ENCODE measurements around the gene NPPA.

Gene NPPA

GRCh38 chr1:11836955-11837766, 10.4 kb downstream of the NPPA start:
- no peak overlapping the region for H3K27ac ChIP-seq
- no peak overlapping the region for H3K4me3 ChIP-seq
- no peaks in the 10 kb centered on the region for H3K27me3 ChIP-seq
- H3K4me1 ChIP-seq: peaks cover 28% of the 10 kb centered on the region
- no peak for TF ChIP-seq Cebpa-rat (IDR thresholded peaks at IDR 0.05)
- H3K4me2 ChIP-seq: no peak overlapping the region
- H3K9ac ChIP-seq: no peak overlapping the region
- peaks cover 85% of the 10 kb centered on the region for H3K36me3 ChIP-seq
- peaks cover 15% of the 10 kb centered on the region for H4K20me1 ChIP-seq
- H3K9me3 ChIP-seq: no peaks in the 10 kb centered on the region

GRCh38 chr1:11835441-11836225, 11.9 kb downstream of the NPPA start:
- no peak overlapping the region for H3K4me2 ChIP-seq
- no peak for TF ChIP-seq Cebpa-rat (IDR thresholded peaks at IDR 0.05)
- no peak overlapping the region for H3K27ac ChIP-seq
- no peak overlapping the region for H3K4me3 ChIP-seq
- no peaks in the 10 kb centered on the region for H3K9me3 ChIP-seq
- H3K9ac ChIP-seq: no peak overlapping the region
- no peaks in the 10 kb centered on the region for H3K27me3 ChIP-seq
- peaks cover 100% of the 10 kb centered on the region for H3K36me3 ChIP-seq
- peaks cover 11% of the 10 kb centered on the region; the same call in 1 of the 2 replicates for H4K20me1 ChIP-seq
- H3K4me1 ChIP-seq: peaks cover 13% of the 10 kb centered on the region

- H3K4me1 ChIP-seq: no peaks in the 10 kb centered on the region
- H3K4me2 ChIP-seq: no peak overlapping the region
- H3K36me3 ChIP-seq: peaks cover 99% of the 10 kb centered on the region
- H3K27me3 ChIP-seq: no peaks in the 10 kb centered on the region
- no peak overlapping the region for H3K27ac ChIP-seq
- H4K20me1 ChIP-seq: peaks cover 11% of the 10 kb centered on the region; the same call in 1 of the 2 replicates
- no peak overlapping the region for H3K9ac ChIP-seq
- H3K9me3 ChIP-seq: no peaks in the 10 kb centered on the region
- TF ChIP-seq Cebpa-rat (IDR thresholded peaks at IDR 0.05): no peak
- no peak overlapping the region for H3K4me3 ChIP-seq
Measured at GRCh38 chr1:11833900-11834299, 13.7 kb downstream of the NPPA start.

GRCh38 chr1:11833497-11833896, 14.1 kb downstream of the NPPA start:
- no peak for TF ChIP-seq Cebpa-rat (IDR thresholded peaks at IDR 0.05)
- H3K9me3 ChIP-seq: no peaks in the 10 kb centered on the region
- no peak overlapping the region for H3K9ac ChIP-seq
- no peak overlapping the region for H3K4me2 ChIP-seq
- peaks cover 11% of the 10 kb centered on the region; the same call in 1 of the 2 replicates for H4K20me1 ChIP-seq
- no peaks in the 10 kb centered on the region for H3K4me1 ChIP-seq
- H3K36me3 ChIP-seq: peaks cover 99% of the 10 kb centered on the region
- no peak overlapping the region for H3K4me3 ChIP-seq
- no peak overlapping the region for H3K27ac ChIP-seq
- H3K27me3 ChIP-seq: no peaks in the 10 kb centered on the region

- no peak for TF ChIP-seq Cebpa-rat (IDR thresholded peaks at IDR 0.05)
- H3K36me3 ChIP-seq: peaks cover 99% of the 10 kb centered on the region
- H3K4me3 ChIP-seq: no peak overlapping the region
- H3K9me3 ChIP-seq: no peaks in the 10 kb centered on the region
- H3K9ac ChIP-seq: no peak overlapping the region
- 0 out of 2 replicates have a peak, but pooled peaks cover 7% of the 10 kb centered on the region for H4K20me1 ChIP-seq
- H3K4me2 ChIP-seq: no peak overlapping the region
- no peaks in the 10 kb centered on the region for H3K4me1 ChIP-seq
- no peak overlapping the region for H3K27ac ChIP-seq
- no peaks in the 10 kb centered on the region for H3K27me3 ChIP-seq
Measured at GRCh38 chr1:11831945-11832725, 15.4 kb downstream of the NPPA start.

GRCh38 chr1:11828511-11828910, 19.1 kb downstream of the NPPA start:
- Histone ChIP-seq H3K9ac (no peak overlapping the region), H4K20me1 (0 out of 2 replicates have a peak, but pooled peaks cover 7% of the 10 kb centered on the region), H3K4me3 (no peak overlapping the region), H3K9me3 (no peaks in the 10 kb centered on the region), H3K4me1 (no peaks in the 10 kb centered on the region), H3K36me3 (peaks cover 99% of the 10 kb centered on the region), H3K27ac (no peak overlapping the region), H3K27me3 (no peaks in the 10 kb centered on the region), H3K4me2 (no peak overlapping the region)
- TF ChIP-seq Cebpa-rat (IDR thresholded peaks at IDR 0.05): no peak

GRCh38 chr1:11826946-11827345, 20.6 kb downstream of the NPPA start:
- Histone ChIP-seq H3K36me3 (peaks cover 98% of the 10 kb centered on the region), H3K9me3 (no peaks in the 10 kb centered on the region), H3K4me3 (no peak overlapping the region), H3K27me3 (no peaks in the 10 kb centered on the region), H4K20me1 (0 out of 2 replicates have a peak, but pooled peaks cover 7% of the 10 kb centered on the region), H3K27ac (no peak overlapping the region), H3K9ac (no peak overlapping the region), H3K4me1 (peaks cover 5% of the 10 kb centered on the region), H3K4me2 (no peak overlapping the region)
- no peak for TF ChIP-seq Cebpa-rat (IDR thresholded peaks at IDR 0.05)

- Histone ChIP-seq H3K4me3 (no peak overlapping the region), H3K4me2 (no peak overlapping the region), H3K27ac (no peak overlapping the region), H3K36me3 (peaks cover 93% of the 10 kb centered on the region), H3K9ac (no peak overlapping the region), H3K4me1 (peaks cover 19% of the 10 kb centered on the region), H3K9me3 (no peaks in the 10 kb centered on the region), H4K20me1 (0 out of 2 replicates have a peak, but pooled peaks cover 7% of the 10 kb centered on the region), H3K27me3 (no peaks in the 10 kb centered on the region)
- TF ChIP-seq Cebpa-rat (IDR thresholded peaks at IDR 0.05): no peak
Measured at GRCh38 chr1:11825131-11825530, 22.5 kb downstream of the NPPA start.

- Histone ChIP-seq H3K4me3 (no peak overlapping the region), H3K9me3 (no peaks in the 10 kb centered on the region), H3K36me3 (peaks cover 93% of the 10 kb centered on the region), H3K27me3 (no peaks in the 10 kb centered on the region), H3K9ac (no peak overlapping the region), H3K4me2 (no peak overlapping the region), H3K4me1 (peaks cover 19% of the 10 kb centered on the region), H3K27ac (no peak overlapping the region), H4K20me1 (0 out of 2 replicates have a peak, but pooled peaks cover 7% of the 10 kb centered on the region)
- TF ChIP-seq Cebpa-rat (IDR thresholded peaks at IDR 0.05): no peak
Measured at GRCh38 chr1:11823366-11824137, 24.0 kb downstream of the NPPA start.
